Daoy (cell line): ENCODE data around the gene PADI2. TPM values are rescaled to one million over a fixed set of nuclear protein-coding genes. Genes with fewer than 3 reads are reported as not detected.
A peak's percentile ranks its signal among the peaks of the same experiment; 100 is the strongest.

ENCODE experiments used
- DNase-seq: peaks from one replicate; pipeline ENCODE4 v3.0.0-alpha.2; 2015; ENCODE audit warnings: low read depth
- total RNA-seq: library from RNA; depleted of rRNA; stranded (reverse); fragments of >200 nt; shearing (Covaris generic); gene quantifications from 2 replicates; pipeline ENCODE4 v1.2.3, GENCODE V29; 2014

Gene PADI2
- total RNA-seq, 1 experiment from 2014 or later: 0.34 TPM

GRCh38 chr1:17112496-17113236, 6.6 kb downstream of the PADI2 start:
- DNase-seq: no peak

GRCh38 chr1:17112076-17112475, 7.2 kb downstream of the PADI2 start:
- DNase-seq: no peak

- no peak for DNase-seq
Observed at GRCh38 chr1:17110555-17110926, 8.7 kb downstream of the PADI2 start.

- no peak for DNase-seq
Observed at GRCh38 chr1:17109892-17110554, 9.2 kb downstream of the PADI2 start.

- DNase-seq: peak; percentile 26
Observed at GRCh38 chr1:17108786-17109185, 10.5 kb downstream of the PADI2 start.

DNA sequence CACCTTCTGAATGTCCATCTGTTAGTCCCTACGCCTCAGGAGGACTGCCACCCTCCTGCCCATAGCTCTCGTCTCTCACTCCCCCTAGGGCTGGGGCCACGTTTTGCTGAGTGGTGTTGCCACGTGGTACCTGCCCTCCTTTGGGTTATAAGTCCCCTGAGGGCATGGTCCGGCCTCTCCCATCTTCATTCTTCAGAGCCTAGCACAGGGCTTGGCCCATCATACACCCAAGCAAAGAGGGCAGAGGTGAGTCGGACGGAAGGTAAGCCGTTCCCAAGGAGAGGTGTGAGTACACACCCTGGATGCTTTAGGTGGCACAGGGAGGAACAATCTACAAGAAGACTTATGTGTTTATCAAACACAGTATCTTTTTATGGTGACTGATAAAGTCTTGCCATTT, 10.9 kb downstream of the PADI2 start:
- no peak for DNase-seq

GRCh38 chr1:17104782-17105181, 14.5 kb downstream of the PADI2 start:
- DNase-seq: no peak

GRCh38 chr1:17102232-17102631, 17.0 kb downstream of the PADI2 start:
- no peak for DNase-seq

GRCh38 chr1:17101261-17101660, 18.0 kb downstream of the PADI2 start:
- DNase-seq: no peak

GRCh38 chr1:17099616-17100340, 19.5 kb downstream of the PADI2 start:
- no peak for DNase-seq

- DNase-seq: no peak
Observed at GRCh38 chr1:17098446-17099317, 20.6 kb downstream of the PADI2 start.

DNA sequence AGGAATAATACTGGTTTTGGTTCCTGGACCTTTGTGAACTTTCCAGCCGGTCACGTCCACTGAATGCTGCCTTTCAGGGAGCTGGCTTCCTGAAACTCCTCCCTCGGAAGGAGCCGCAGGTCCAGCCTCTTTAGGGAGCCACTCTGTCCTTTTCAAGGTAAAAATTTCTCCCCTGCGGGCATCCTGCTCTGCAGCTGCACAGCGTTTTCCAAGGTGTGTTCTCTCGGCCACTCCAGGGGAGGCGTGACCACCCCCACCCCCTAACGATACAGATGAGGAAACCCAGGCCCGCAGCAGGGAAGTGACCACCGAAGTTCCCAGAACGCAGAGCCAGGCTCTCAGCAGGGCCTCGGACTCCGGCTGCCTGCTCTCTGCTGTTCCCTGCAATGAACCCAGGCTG, 21.5 kb downstream of the PADI2 start:
- DNase-seq: no peak

DNA sequence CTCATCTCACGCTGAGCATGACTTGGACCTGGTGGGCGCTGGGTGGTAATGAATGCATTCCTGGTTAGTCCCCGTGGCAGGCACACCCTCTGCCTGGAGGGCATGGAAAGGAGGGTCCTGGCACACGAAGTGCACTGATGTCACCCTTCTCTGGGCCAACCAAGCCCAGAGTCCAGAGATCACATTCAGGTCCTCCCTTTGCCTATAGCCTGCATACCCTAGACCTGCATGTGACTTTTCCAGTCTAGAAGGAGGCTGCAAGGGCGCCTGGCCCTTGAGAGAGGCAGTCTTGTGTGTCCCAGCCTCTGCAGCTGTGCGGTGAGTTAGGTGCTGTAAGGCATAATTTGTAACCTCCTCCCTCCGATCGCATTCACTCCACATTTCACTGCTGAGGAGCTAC, 22.1 kb downstream of the PADI2 start:
- peak; percentile 16 for DNase-seq

GRCh38 chr1:17096584-17096983, 22.7 kb downstream of the PADI2 start:
- no peak for DNase-seq

- DNase-seq: no peak
Observed at GRCh38 chr1:17095141-17095540, 24.1 kb downstream of the PADI2 start.

DNA sequence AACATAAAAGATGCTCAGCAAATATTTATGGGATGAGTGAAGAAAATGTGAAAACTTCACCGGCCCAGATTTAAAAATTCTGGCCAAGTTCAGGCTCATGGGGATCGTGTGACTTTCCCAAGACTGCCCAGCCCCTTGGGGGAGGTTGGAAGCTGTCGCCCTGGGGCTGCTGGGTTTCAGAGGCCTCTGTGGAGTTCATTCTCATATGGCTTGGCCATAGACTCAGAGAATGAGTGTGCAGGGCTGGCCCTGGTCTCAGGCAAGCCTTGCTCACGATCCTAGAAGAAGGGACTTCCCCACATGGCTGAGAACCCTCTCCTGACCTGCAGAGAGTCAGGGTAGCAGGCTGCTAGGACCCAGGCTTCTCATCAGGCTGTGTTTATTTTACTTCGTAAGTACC, 24.6 kb downstream of the PADI2 start:
- no peak for DNase-seq

DNA sequence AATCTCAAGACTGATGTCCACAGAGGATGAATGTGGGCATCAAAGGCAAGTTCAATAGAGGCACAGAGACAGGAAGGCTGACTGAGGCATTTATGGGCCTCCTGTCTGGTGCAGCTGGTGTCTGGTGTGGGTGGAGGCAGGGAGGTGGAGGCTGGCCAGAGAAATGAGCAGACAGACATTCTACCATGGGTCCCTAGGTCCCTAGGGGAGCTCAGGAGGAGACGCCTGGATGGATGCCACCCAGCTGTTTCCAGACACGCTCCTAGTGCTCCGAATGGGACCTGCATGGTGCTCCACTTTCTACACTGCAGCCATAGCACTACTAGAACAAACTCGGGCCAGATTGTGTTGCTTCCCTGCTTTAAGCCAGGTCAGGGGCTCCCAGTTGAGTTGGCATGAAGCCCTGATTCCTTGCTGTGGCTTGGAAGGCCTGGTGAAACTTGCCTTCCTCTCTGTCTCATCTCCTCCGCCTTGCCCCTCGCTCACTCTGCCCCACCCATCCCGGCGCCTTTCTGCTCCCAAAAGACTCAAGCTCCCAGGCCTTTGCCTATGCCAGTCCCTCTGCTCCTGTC, 25.3 kb downstream of the PADI2 start:
- DNase-seq: no peak

GRCh38 chr1:17091252-17091651, 28.0 kb downstream of the PADI2 start:
- DNase-seq: no peak

DNA sequence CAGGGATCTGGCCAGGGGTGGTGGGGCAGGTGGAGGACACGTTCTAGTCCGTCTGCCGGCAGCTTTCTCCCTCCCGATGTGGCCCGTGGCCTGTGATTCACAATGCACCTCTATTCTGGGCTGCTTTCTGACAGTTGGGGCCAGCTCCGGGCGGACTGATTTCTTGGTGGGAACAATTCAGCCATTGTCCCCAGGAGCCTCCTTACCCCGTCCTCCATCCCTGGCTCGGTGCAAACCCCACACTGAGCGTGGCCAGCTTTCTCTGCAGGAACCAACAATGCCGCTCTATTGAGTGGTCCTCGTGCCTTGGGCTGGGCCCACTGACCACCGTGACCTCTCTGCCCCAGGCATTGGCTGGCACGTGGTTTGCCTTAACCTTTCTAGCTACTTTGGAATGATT, 29.7 kb downstream of the PADI2 start:
- no peak for DNase-seq

DNA sequence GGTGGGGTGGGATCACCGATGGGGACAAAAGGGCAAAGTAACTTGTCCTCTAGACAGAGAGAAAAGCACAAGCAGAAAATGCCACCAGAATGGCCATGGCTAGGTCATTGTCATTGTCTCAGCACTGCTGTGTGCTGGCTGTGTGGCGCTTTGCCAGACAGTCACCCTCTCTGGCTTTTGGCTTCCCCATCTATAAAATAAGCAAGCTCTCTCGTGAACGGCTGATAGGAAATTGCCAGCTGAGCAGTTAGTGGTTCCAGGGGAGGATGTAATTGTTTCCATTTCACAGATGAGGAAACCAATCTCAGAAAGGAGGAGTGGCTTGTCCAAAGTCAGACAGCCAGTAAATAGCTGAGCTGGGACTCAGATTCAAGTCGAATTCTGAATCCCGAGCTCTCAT, 32.5 kb downstream of the PADI2 start:
- DNase-seq: peak; percentile 14

GRCh38 chr1:17084787-17085186, 34.5 kb downstream of the PADI2 start:
- no peak for DNase-seq

DNA sequence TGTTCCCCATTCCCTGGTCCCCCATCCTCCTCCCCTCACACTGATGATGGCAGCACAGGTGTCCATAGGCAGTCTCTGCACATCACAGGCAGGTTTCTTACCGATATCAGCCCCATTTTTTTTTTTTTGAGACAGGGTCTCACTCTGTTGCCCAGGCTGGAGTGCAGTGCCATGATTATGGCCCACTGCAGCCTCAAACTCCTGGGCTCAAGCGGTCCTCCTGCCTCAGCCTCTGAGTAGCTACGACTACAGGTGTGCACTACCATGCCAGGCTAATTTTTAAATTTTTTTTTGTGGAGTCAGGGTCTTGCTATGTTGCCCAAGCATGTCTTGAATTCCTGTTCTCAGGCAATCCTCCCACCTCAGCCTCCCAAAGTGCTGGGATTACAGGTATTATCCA, 36.5 kb downstream of the PADI2 start:
- DNase-seq: no peak
